Dendritic cell treated with granulocyte-macrophage colony-stimulating factor and Interleukin-4, amounts not matched to agents 40 ng/mL and 50 ng/mL, for 4 days (primary cell): Measurements from ENCODE around the gene TXLNB.
A peak's percentile ranks its signal among the peaks of the same experiment; 100 is the strongest.

Experiments
- H3K27ac Mint-ChIP-seq: one replicate; pipeline ENCODE4 v1.8.0; 2022; ENCODE audit warnings: mild to moderate bottlenecking, mixed read lengths
- H3K27me3 Mint-ChIP-seq: one replicate; pipeline ENCODE4 v1.8.0; 2022; ENCODE audit warnings: mild to moderate bottlenecking, mixed read lengths
- H3K36me3 Mint-ChIP-seq: one replicate; pipeline ENCODE4 v1.8.0; 2022; ENCODE audit warnings: low read depth, mixed read lengths
- H3K4me1 Mint-ChIP-seq: one replicate; pipeline ENCODE4 v1.8.0; 2022; ENCODE audit warnings: low read depth, mixed read lengths
- H3K4me3 Mint-ChIP-seq: one replicate; pipeline ENCODE4 v1.8.0; 2022; ENCODE audit warnings: mild to moderate bottlenecking, moderate library complexity, mixed read lengths
- H3K9me3 Mint-ChIP-seq: one replicate; pipeline ENCODE4 v1.8.0; 2022; ENCODE audit warnings: mixed read lengths
- intact Hi-C: fragments of 100-400 bp; cut with micrococcal nuclease; formaldehyde crosslinking; loops from one replicate; pipeline ENCODE4 v1.15.0; 2022

TXLNB gene

GRCh38 chr6:139325125-139325524 is 33.3 kb upstream of the TXLNB start:
- Mint-ChIP-seq H3K4me1 (peaks cover 54% of the 10 kb centered on the region), H3K27ac (peak overlapping the region; percentile 80), H3K27me3 (no peaks in the 10 kb centered on the region)

GRCh38 chr6:139324301-139324555 is 32.4 kb upstream of the TXLNB start:
- Mint-ChIP-seq H3K36me3 (no peaks in the 10 kb centered on the region), H3K4me3 (no peak overlapping the region), H3K27me3 (no peaks in the 10 kb centered on the region), H3K9me3 (peaks cover 15% of the 10 kb centered on the region), H3K27ac (peak overlapping the region; percentile 80), H3K4me1 (peaks cover 54% of the 10 kb centered on the region)
- intact Hi-C loops: loop anchor here (10.0 kb wide), 1 partner anchor 69 kb away; no protein-coding TSS in a partner anchor

More at GRCh38 chr6:139325125-139325524, 33.3 kb upstream of the TXLNB start:
- intact Hi-C loops: loop anchor here (5.0 to 10.0 kb wide), 3 partner anchors 33 to 997 kb away; partner anchors contain the start of gene TXLNB
- Mint-ChIP-seq H3K9me3 (peaks cover 15% of the 10 kb centered on the region), H3K4me3 (no peak overlapping the region), H3K36me3 (no peaks in the 10 kb centered on the region)

GRCh38 chr6:139323511-139324300 is 31.9 kb upstream of the TXLNB start:
- H3K4me1 Mint-ChIP-seq: peaks cover 54% of the 10 kb centered on the region
- no peaks in the 10 kb centered on the region for H3K36me3 Mint-ChIP-seq
- no peaks in the 10 kb centered on the region for H3K27me3 Mint-ChIP-seq
- H3K27ac Mint-ChIP-seq: peak overlapping the region; percentile 80
- intact Hi-C loops: loop anchor here (2.0 to 10.0 kb wide), 2 partner anchors 15 to 69 kb away; no protein-coding TSS in a partner anchor
- peak overlapping the region; percentile 37 for H3K4me3 Mint-ChIP-seq
- H3K9me3 Mint-ChIP-seq: peaks cover 15% of the 10 kb centered on the region

GRCh38 chr6:139320081-139320480 is 28.3 kb upstream of the TXLNB start:
- peaks cover 38% of the 10 kb centered on the region for H3K4me1 Mint-ChIP-seq
- intact Hi-C loops: loop anchor here (10.0 kb wide), 1 partner anchor 65 kb away; no protein-coding TSS in a partner anchor
- peaks cover 9% of the 10 kb centered on the region for H3K9me3 Mint-ChIP-seq
- H3K4me3 Mint-ChIP-seq: no peak overlapping the region
- H3K27me3 Mint-ChIP-seq: no peaks in the 10 kb centered on the region
- no peaks in the 10 kb centered on the region for H3K36me3 Mint-ChIP-seq
- H3K27ac Mint-ChIP-seq: no peak overlapping the region

- no peak overlapping the region for H3K4me3 Mint-ChIP-seq
- no peaks in the 10 kb centered on the region for H3K27me3 Mint-ChIP-seq
- H3K9me3 Mint-ChIP-seq: no peaks in the 10 kb centered on the region
- intact Hi-C loops: no loop called here
- H3K27ac Mint-ChIP-seq: no peak overlapping the region
- H3K4me1 Mint-ChIP-seq: peaks cover 16% of the 10 kb centered on the region
- H3K36me3 Mint-ChIP-seq: no peaks in the 10 kb centered on the region
Measured at GRCh38 chr6:139316622-139317317, 25.0 kb upstream of the TXLNB start.

- H3K9me3 Mint-ChIP-seq: no peaks in the 10 kb centered on the region
Measured at GRCh38 chr6:139313784-139314545, 22.2 kb upstream of the TXLNB start.

GRCh38 chr6:139313229-139313628 is 21.4 kb upstream of the TXLNB start:
- Mint-ChIP-seq H3K27me3 (no peaks in the 10 kb centered on the region), H3K36me3 (no peaks in the 10 kb centered on the region), H3K4me1 (peaks cover 30% of the 10 kb centered on the region), H3K9me3 (no peaks in the 10 kb centered on the region), H3K27ac (peak overlapping the region; percentile 20), H3K4me3 (no peak overlapping the region)
- intact Hi-C loops: no loop called here

More at GRCh38 chr6:139313784-139314545, 22.2 kb upstream of the TXLNB start:
- no peaks in the 10 kb centered on the region for H3K36me3 Mint-ChIP-seq
- H3K4me3 Mint-ChIP-seq: no peak overlapping the region
- peak overlapping the region; percentile 20 for H3K27ac Mint-ChIP-seq
- H3K4me1 Mint-ChIP-seq: peaks cover 23% of the 10 kb centered on the region
- no peaks in the 10 kb centered on the region for H3K27me3 Mint-ChIP-seq
- intact Hi-C loops: no loop called here

- Mint-ChIP-seq H3K4me1 (peaks cover 36% of the 10 kb centered on the region), H3K36me3 (no peaks in the 10 kb centered on the region), H3K9me3 (no peaks in the 10 kb centered on the region), H3K27ac (no peak overlapping the region), H3K4me3 (no peak overlapping the region), H3K27me3 (no peaks in the 10 kb centered on the region)
- intact Hi-C loops: no loop called here
Measured at GRCh38 chr6:139311831-139312230, 20.0 kb upstream of the TXLNB start.

GRCh38 chr6:139308936-139309603 is 17.3 kb upstream of the TXLNB start:
- Mint-ChIP-seq H3K27me3 (no peaks in the 10 kb centered on the region), H3K36me3 (no peaks in the 10 kb centered on the region), H3K4me3 (no peak overlapping the region), H3K4me1 (peaks cover 38% of the 10 kb centered on the region), H3K9me3 (no peaks in the 10 kb centered on the region), H3K27ac (peak overlapping the region; percentile 88)
- intact Hi-C loops: loop anchor here (2.0 kb wide), 2 partner anchors 14 to 18 kb away; partner anchors contain the start of gene TXLNB

- Mint-ChIP-seq H3K9me3 (no peaks in the 10 kb centered on the region), H3K27ac (peak overlapping the region; percentile 88), H3K4me1 (peaks cover 38% of the 10 kb centered on the region), H3K27me3 (no peaks in the 10 kb centered on the region), H3K4me3 (no peak overlapping the region), H3K36me3 (no peaks in the 10 kb centered on the region)
- intact Hi-C loops: loop anchor here (2.0 kb wide), 2 partner anchors 14 to 18 kb away; partner anchors contain the start of gene TXLNB
Measured at GRCh38 chr6:139308286-139308916, 16.6 kb upstream of the TXLNB start.

- H3K4me1 Mint-ChIP-seq: peaks cover 38% of the 10 kb centered on the region
- no peaks in the 10 kb centered on the region for H3K36me3 Mint-ChIP-seq
- no peak overlapping the region for H3K4me3 Mint-ChIP-seq
- intact Hi-C loops: no loop called here
- H3K27ac Mint-ChIP-seq: peak overlapping the region; percentile 88
- H3K9me3 Mint-ChIP-seq: no peaks in the 10 kb centered on the region
- H3K27me3 Mint-ChIP-seq: no peaks in the 10 kb centered on the region
Measured at GRCh38 chr6:139306291-139306981, 14.6 kb upstream of the TXLNB start.

- H3K4me1 Mint-ChIP-seq: peaks cover 27% of the 10 kb centered on the region
- no peaks in the 10 kb centered on the region for H3K36me3 Mint-ChIP-seq
- H3K27ac Mint-ChIP-seq: no peak overlapping the region
- H3K4me3 Mint-ChIP-seq: no peak overlapping the region
- no peaks in the 10 kb centered on the region for H3K27me3 Mint-ChIP-seq
- intact Hi-C loops: no loop called here
- H3K9me3 Mint-ChIP-seq: no peaks in the 10 kb centered on the region
Measured at GRCh38 chr6:139303185-139303584, 11.4 kb upstream of the TXLNB start.
